ENCODE data around the gene LARP4B. TPM values are rescaled to one million over a fixed set of nuclear protein-coding genes. Genes with fewer than 3 reads are reported as not detected.

The LARP4B gene
- total and polyA plus RNA-seq, 8 donors, result 11.8 to 269 (median 54.3) TPM

- WGBS, 5 donors, result 81 to 88% (median 85%) methylated on average over 2 of the region's 2 CpGs
- intact Hi-C loops (cut with DNase I; ENCODE audit: low total_unique reads), result no loop called here
- H3K4me1 ChIP-seq, result no peaks in the 10 kb centered on the region
- H3K27ac ChIP-seq, result no peak overlapping the region
- H3K4me3 ChIP-seq, result no peak overlapping the region
- TF ChIP-seq, protein P1, sequence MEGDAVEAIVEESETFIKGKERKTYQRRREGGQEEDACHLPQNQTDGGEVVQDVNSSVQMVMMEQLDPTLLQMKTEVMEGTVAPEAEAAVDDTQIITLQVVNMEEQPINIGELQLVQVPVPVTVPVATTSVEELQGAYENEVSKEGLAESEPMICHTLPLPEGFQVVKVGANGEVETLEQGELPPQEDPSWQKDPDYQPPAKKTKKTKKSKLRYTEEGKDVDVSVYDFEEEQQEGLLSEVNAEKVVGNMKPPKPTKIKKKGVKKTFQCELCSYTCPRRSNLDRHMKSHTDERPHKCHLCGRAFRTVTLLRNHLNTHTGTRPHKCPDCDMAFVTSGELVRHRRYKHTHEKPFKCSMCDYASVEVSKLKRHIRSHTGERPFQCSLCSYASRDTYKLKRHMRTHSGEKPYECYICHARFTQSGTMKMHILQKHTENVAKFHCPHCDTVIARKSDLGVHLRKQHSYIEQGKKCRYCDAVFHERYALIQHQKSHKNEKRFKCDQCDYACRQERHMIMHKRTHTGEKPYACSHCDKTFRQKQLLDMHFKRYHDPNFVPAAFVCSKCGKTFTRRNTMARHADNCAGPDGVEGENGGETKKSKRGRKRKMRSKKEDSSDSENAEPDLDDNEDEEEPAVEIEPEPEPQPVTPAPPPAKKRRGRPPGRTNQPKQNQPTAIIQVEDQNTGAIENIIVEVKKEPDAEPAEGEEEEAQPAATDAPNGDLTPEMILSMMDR (IDR thresholded peaks at IDR 0.05), result no peak
- TF ChIP-seq POLR2A (IDR thresholded peaks at IDR 0.05) (no peak), POLR2AphosphoS5 (IDR thresholded peaks at IDR 0.05) (no peak), EP300 (IDR thresholded peaks at IDR 0.05) (no peak)
- DNase-seq, result no peak
- peaks cover 0 to 30% (median 14%) of the 10 kb centered on the region in 4 donors for H3K9me3 ChIP-seq
- H3K36me3 ChIP-seq, result no peaks in the 10 kb centered on the region
- H3K27me3 ChIP-seq, result no peaks in the 10 kb centered on the region
Measured at GRCh38 chr10:760622-761021, 170.9 kb downstream of the LARP4B start.

GRCh38 chr10:759898-760477, 171.5 kb downstream of the LARP4B start:
- H3K9me3 ChIP-seq, result peaks cover 0 to 35% (median 20%) of the 10 kb centered on the region in 4 donors
- H3K27ac ChIP-seq, result no peak overlapping the region
- no peaks in the 10 kb centered on the region for H3K36me3 ChIP-seq
- no peak for DNase-seq
- 73 to 93% (median 83%) methylated on average over 4 to 5 of the region's 5 CpGs for WGBS, 5 donors
- H3K4me3 ChIP-seq, result no peak overlapping the region
- intact Hi-C loops (cut with DNase I; ENCODE audit: low total_unique reads), result no loop called here
- H3K4me1 ChIP-seq, result no peaks in the 10 kb centered on the region
- H3K27me3 ChIP-seq, result no peaks in the 10 kb centered on the region
- TF ChIP-seq, protein P1 (IDR thresholded peaks at IDR 0.05), result no peak
- TF ChIP-seq POLR2A (IDR thresholded peaks at IDR 0.05) (no peak), EP300 (IDR thresholded peaks at IDR 0.05) (no peak), POLR2AphosphoS5 (IDR thresholded peaks at IDR 0.05) (no peak)

Other genes starting within 250 kb of the LARP4B start
- 10 to 100 TPM; 19.3 to 40.1 (median 29.5) TPM for gene DIP2C, start 242.0 kb downstream of the LARP4B start, total RNA-seq
- 1 to 10 TPM; 2.4 to 4.0 (median 2.9) TPM for gene DIP2C, start 242.0 kb downstream of the LARP4B start, polyA plus RNA-seq
- gene GTPBP4, start 56.7 kb upstream of the LARP4B start, total RNA-seq, result 10 to 100 TPM in 4 of 5 donors, 1 to 10 TPM in 1; 8.8 to 61.7 (median 28.1) TPM
- gene GTPBP4, start 56.7 kb upstream of the LARP4B start, polyA plus RNA-seq, result 10 to 100 TPM; 13.3 to 17.4 (median 16.2) TPM
- gene IDI2, start 94.2 kb upstream of the LARP4B start, total RNA-seq, result 1 to 10 TPM in 1 of 5 donors, not detected in 4; 2.9 TPM
- not detected for gene IDI2, start 94.2 kb upstream of the LARP4B start, polyA plus RNA-seq
- 10 to 100 TPM; 18.4 to 79.1 (median 21.6) TPM for gene IDI1, start 117.4 kb upstream of the LARP4B start, total RNA-seq
- 10 to 100 TPM; 31.6 to 76.5 (median 54.7) TPM for gene IDI1, start 117.4 kb upstream of the LARP4B start, polyA plus RNA-seq
- gene WDR37, start 124.7 kb upstream of the LARP4B start, total RNA-seq, result 100 to 1,000 TPM in 1 of 5 donors, 10 to 100 TPM in 4; 11.9 to 165 (median 18.0) TPM
- gene WDR37, start 124.7 kb upstream of the LARP4B start, polyA plus RNA-seq, result 1 to 10 TPM; 5.3 to 5.7 (median 5.3) TPM

Measured in stomach (tissue), 9 donors.